OCI-LY1 (cell line): ENCODE data around the gene HTR1D.
"Not testable (repeated sequence)": the region's sequence is repeated elsewhere in the genome, so short reads cannot be mapped to it uniquely, and the experiment has no call there.

Source experiments
- H2AFZ ChIP-seq: fragments of 200-600 bp; sonication (generic), shearing (Covaris generic); 2 replicates; pipeline ENCODE4 v1.6.0; 2014; ENCODE audit warnings: antibody characterized with exemption, mild to moderate bottlenecking, low read length
- H3F3A ChIP-seq: fragments of 200-600 bp; sonication (generic), shearing (Covaris generic); 2 replicates; pipeline ENCODE4 v1.6.0; 2014; ENCODE audit warnings: mild to moderate bottlenecking, antibody characterized with exemption, low read length, moderate library complexity; ENCODE audit not compliant: insufficient read depth
- H3K27ac ChIP-seq: fragments of 200-600 bp; sonication (generic); 2 replicates; pipeline ENCODE4 v1.5.1; 2014; ENCODE audit warnings: low read length, mixed run types, mild to moderate bottlenecking, low read depth; ENCODE audit not compliant: poor library complexity, severe bottlenecking
- H3K27me3 ChIP-seq: fragments of 200-600 bp; sonication (generic); 2 replicates; pipeline ENCODE4 v1.6.0; 2014; ENCODE audit warnings: antibody characterized with exemption, mild to moderate bottlenecking, low read length, moderate library complexity; ENCODE audit not compliant: insufficient read depth
- H3K36me3 ChIP-seq: fragments of 200-600 bp; sonication (generic); 2 replicates; pipeline ENCODE4 v1.6.1; 2014; ENCODE audit warnings: mild to moderate bottlenecking, antibody characterized with exemption, low read length, moderate library complexity, mixed read lengths; ENCODE audit not compliant: insufficient read depth
- H3K4me1 ChIP-seq: fragments of 200-600 bp; sonication (generic); 2 replicates; pipeline ENCODE4 v1.5.1; 2014; ENCODE audit warnings: mild to moderate bottlenecking, low read length, moderate library complexity; ENCODE audit not compliant: insufficient read depth, severe bottlenecking
- H3K4me2 ChIP-seq: fragments of 200-600 bp; sonication (generic), shearing (Covaris generic); 2 replicates; pipeline ENCODE4 v1.6.1; 2014; ENCODE audit warnings: low read length
- H3K4me3 ChIP-seq: fragments of 200-600 bp; sonication (generic); 2 replicates; pipeline ENCODE4 v1.5.1; 2014; ENCODE audit warnings: low read length, low read depth, mild to moderate bottlenecking, mixed read lengths; ENCODE audit not compliant: poor library complexity, severe bottlenecking
- H3K79me2 ChIP-seq: fragments of 200-600 bp; shearing (Covaris generic); 2 replicates; pipeline ENCODE4 v1.6.1; 2016; ENCODE audit warnings: mixed run types, low read length, mixed read lengths; ENCODE audit not compliant: insufficient read depth
- H3K9ac ChIP-seq: fragments of 200-600 bp; sonication (generic), shearing (Covaris generic); 2 replicates; pipeline ENCODE4 v1.6.1; 2014; ENCODE audit warnings: mild to moderate bottlenecking, low read length, mixed read lengths
- H3K9me2 ChIP-seq: fragments of 200-600 bp; sonication (generic), shearing (Covaris generic); 2 replicates; pipeline ENCODE4 v1.6.1; 2014; ENCODE audit warnings: low read depth, mild to moderate bottlenecking, low read length, mixed read lengths
- H3K9me3 ChIP-seq: fragments of 200-600 bp; shearing (Covaris generic); 2 replicates; pipeline ENCODE4 v1.6.1; 2014; ENCODE audit warnings: low read length, mixed read lengths
- H4K20me1 ChIP-seq: fragments of 200-600 bp; sonication (generic), shearing (Covaris generic); 2 replicates; pipeline ENCODE4 v1.6.0; 2016; ENCODE audit warnings: mild to moderate bottlenecking, low read length; ENCODE audit not compliant: insufficient read depth
- CTCF ChIP-seq: fragments of 200-600 bp; sonication (generic), shearing (Covaris generic); IDR thresholded peaks from 2 replicates; pipeline ENCODE4 v1.5.1; 2017; ENCODE audit warnings: mild to moderate bottlenecking, antibody characterized with exemption, low read length, moderate library complexity, mixed read lengths
- EZH2 ChIP-seq: fragments of 200-600 bp; sonication (generic), shearing (Covaris generic); IDR thresholded peaks from 2 replicates; pipeline ENCODE4 v1.8.0; 2017; ENCODE audit warnings: borderline replicate concordance, mixed run types, mild to moderate bottlenecking, antibody characterized with exemption, low read length, moderate library complexity, mixed read lengths

The HTR1D gene

GRCh38 chr1:23237508-23237907 is 20.2 kb upstream of the HTR1D start:
- H4K20me1 ChIP-seq = no peaks in the 10 kb centered on the region
- no peak overlapping the region for H3K27ac ChIP-seq
- H3K9me3 ChIP-seq = no peaks in the 10 kb centered on the region

GRCh38 chr1:23227806-23228205 is 10.5 kb upstream of the HTR1D start:
- no peak overlapping the region for H2AFZ ChIP-seq

More at GRCh38 chr1:23237508-23237907, 20.2 kb upstream of the HTR1D start:
- Histone ChIP-seq H3K4me1 (no peaks in the 10 kb centered on the region), H3K36me3 (no peaks in the 10 kb centered on the region), H3K27me3 (no peaks in the 10 kb centered on the region), H3K9ac (no peak overlapping the region), H3K9me2 (no peaks in the 10 kb centered on the region), H2AFZ (no peak overlapping the region), H3K79me2 (no peaks in the 10 kb centered on the region), H3F3A (no peaks in the 10 kb centered on the region), H3K4me3 (no peak overlapping the region), H3K4me2 (no peak overlapping the region)
- TF ChIP-seq CTCF (no peak), EZH2 (no peak)

GRCh38 chr1:23224739-23225648 is 7.7 kb upstream of the HTR1D start:
- Histone ChIP-seq H3K4me3 (no peak overlapping the region), H3K27me3 (no peaks in the 10 kb centered on the region; the same call in 1 of the 2 replicates), H3F3A (no peaks in the 10 kb centered on the region), H2AFZ (no peak overlapping the region), H3K79me2 (no peaks in the 10 kb centered on the region), H3K9ac (no peak overlapping the region), H3K9me3 (no peaks in the 10 kb centered on the region), H3K4me1 (no peaks in the 10 kb centered on the region), H4K20me1 (no peaks in the 10 kb centered on the region), H3K27ac (no peak overlapping the region), H3K36me3 (no peaks in the 10 kb centered on the region), H3K9me2 (no peaks in the 10 kb centered on the region), H3K4me2 (no peak overlapping the region)
- no peak for TF ChIP-seq EZH2
- TF ChIP-seq CTCF = no peak

More at GRCh38 chr1:23227806-23228205, 10.5 kb upstream of the HTR1D start:
- Histone ChIP-seq H3K36me3 (no peaks in the 10 kb centered on the region), H3F3A (no peaks in the 10 kb centered on the region), H4K20me1 (no peaks in the 10 kb centered on the region), H3K9me3 (no peaks in the 10 kb centered on the region), H3K9me2 (no peaks in the 10 kb centered on the region), H3K4me1 (no peaks in the 10 kb centered on the region), H3K79me2 (no peaks in the 10 kb centered on the region), H3K4me3 (no peak overlapping the region), H3K27me3 (no peaks in the 10 kb centered on the region; the same call in 1 of the 2 replicates), H3K9ac (no peak overlapping the region), H3K4me2 (no peak overlapping the region), H3K27ac (no peak overlapping the region)
- no peak for TF ChIP-seq CTCF
- no peak for TF ChIP-seq EZH2

GRCh38 chr1:23223963-23224362 is 6.7 kb upstream of the HTR1D start:
- not testable (repeated sequence) for H3K36me3 ChIP-seq, H3F3A ChIP-seq, H3K4me1 ChIP-seq, H3K4me2 ChIP-seq, H3K79me2 ChIP-seq, H4K20me1 ChIP-seq, H2AFZ ChIP-seq, H3K27ac ChIP-seq, H3K27me3 ChIP-seq, H3K9ac ChIP-seq, H3K4me3 ChIP-seq, H3K9me2 ChIP-seq, H3K9me3 ChIP-seq

- not testable (repeated sequence) for H2AFZ ChIP-seq, H3K27ac ChIP-seq, H3K9me2 ChIP-seq, H3K4me2 ChIP-seq, H3K27me3 ChIP-seq, H3K9me3 ChIP-seq, H4K20me1 ChIP-seq, H3K9ac ChIP-seq, H3K36me3 ChIP-seq, H3K79me2 ChIP-seq, H3K4me1 ChIP-seq, H3K4me3 ChIP-seq, H3F3A ChIP-seq
Observed at GRCh38 chr1:23223490-23223951, 6.2 kb upstream of the HTR1D start.
